Esophagus muscularis mucosa (tissue), 4 donors: ENCODE measurements around the gene TNC.

ENCODE experiments used
- EP300 ChIP-seq: sonication (generic); formaldehyde crosslinking; IDR thresholded peaks from one replicate; pipeline ENCODE4 v1.6.1; 2017; ENCODE audit warnings: antibody characterized with exemption
- POLR2A ChIP-seq: fragments of 450-650 bp; IDR thresholded peaks from one replicate; pipeline ENCODE4 v1.6.1; 2017; ENCODE audit warnings: antibody characterized with exemption, moderate library complexity, mild to moderate bottlenecking, low read depth
- TF ChIP-seq, protein P1 (sequence below), 3 experiments: fragments of 200-600 bp in 2 of 3; fragments of 450-650 bp in 1 of 3; sonication (generic) in 2 of 3; IDR thresholded peaks; one replicate each; pipeline ENCODE4 v1.5.1; 2017 to 2019; ENCODE audit warnings: antibody characterized with exemption in 3 of 3, mild to moderate bottlenecking in 2 of 3, moderate library complexity in 1 of 3

GRCh38 chr9:114989600-114990410 lies 128.2 kb downstream of the TNC start:
- TF ChIP-seq POLR2A: no peak
- TF ChIP-seq, protein P1, sequence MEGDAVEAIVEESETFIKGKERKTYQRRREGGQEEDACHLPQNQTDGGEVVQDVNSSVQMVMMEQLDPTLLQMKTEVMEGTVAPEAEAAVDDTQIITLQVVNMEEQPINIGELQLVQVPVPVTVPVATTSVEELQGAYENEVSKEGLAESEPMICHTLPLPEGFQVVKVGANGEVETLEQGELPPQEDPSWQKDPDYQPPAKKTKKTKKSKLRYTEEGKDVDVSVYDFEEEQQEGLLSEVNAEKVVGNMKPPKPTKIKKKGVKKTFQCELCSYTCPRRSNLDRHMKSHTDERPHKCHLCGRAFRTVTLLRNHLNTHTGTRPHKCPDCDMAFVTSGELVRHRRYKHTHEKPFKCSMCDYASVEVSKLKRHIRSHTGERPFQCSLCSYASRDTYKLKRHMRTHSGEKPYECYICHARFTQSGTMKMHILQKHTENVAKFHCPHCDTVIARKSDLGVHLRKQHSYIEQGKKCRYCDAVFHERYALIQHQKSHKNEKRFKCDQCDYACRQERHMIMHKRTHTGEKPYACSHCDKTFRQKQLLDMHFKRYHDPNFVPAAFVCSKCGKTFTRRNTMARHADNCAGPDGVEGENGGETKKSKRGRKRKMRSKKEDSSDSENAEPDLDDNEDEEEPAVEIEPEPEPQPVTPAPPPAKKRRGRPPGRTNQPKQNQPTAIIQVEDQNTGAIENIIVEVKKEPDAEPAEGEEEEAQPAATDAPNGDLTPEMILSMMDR (IDR thresholded peaks at IDR 0.05): no peak
- no peak for TF ChIP-seq EP300
